Measurements from ENCODE around the gene MICAL2.

DNA sequence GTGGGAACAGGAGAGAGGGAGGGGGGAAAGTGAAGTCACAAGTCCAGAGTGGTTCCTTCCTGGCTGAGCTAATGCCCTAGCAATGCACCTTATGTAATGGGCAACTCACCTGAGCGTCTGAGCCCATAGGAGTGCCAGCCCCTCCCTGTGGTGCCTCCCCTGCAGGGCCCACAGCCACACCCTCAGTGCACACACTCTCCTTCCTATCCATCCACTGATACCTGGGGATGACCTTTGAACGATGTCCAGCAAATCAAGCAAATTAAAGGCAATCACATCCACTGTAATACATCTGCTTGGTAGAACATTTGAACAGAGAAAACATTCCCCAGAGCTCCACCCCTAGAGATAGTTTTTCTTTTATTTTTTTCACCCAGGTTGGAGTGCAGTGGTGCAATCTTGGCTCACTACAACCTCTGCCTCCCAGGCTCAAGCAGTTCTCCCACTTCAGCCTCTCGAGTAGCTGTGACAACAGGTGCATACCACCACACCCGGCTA, 19.6 kb upstream of the MICAL2 start:
- TF ChIP-seq, protein P1, sequence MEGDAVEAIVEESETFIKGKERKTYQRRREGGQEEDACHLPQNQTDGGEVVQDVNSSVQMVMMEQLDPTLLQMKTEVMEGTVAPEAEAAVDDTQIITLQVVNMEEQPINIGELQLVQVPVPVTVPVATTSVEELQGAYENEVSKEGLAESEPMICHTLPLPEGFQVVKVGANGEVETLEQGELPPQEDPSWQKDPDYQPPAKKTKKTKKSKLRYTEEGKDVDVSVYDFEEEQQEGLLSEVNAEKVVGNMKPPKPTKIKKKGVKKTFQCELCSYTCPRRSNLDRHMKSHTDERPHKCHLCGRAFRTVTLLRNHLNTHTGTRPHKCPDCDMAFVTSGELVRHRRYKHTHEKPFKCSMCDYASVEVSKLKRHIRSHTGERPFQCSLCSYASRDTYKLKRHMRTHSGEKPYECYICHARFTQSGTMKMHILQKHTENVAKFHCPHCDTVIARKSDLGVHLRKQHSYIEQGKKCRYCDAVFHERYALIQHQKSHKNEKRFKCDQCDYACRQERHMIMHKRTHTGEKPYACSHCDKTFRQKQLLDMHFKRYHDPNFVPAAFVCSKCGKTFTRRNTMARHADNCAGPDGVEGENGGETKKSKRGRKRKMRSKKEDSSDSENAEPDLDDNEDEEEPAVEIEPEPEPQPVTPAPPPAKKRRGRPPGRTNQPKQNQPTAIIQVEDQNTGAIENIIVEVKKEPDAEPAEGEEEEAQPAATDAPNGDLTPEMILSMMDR (IDR thresholded peaks at IDR 0.05) = no peak
- TF ChIP-seq POLR2A (IDR thresholded peaks at IDR 0.05) = no peak
